NCI-H2196 (cell line): ENCODE results near the gene METTL25.
"Not testable (repeated sequence)": the region's sequence is repeated elsewhere in the genome, so short reads cannot be mapped to it uniquely, and the experiment has no call there.

Experiments
- DNase-seq: peaks from one replicate; lab custom pipeline; 2025; ENCODE audit not compliant: unreplicated experiment; lab: John Stamatoyannopoulos, UW

The METTL25 gene, protein sequence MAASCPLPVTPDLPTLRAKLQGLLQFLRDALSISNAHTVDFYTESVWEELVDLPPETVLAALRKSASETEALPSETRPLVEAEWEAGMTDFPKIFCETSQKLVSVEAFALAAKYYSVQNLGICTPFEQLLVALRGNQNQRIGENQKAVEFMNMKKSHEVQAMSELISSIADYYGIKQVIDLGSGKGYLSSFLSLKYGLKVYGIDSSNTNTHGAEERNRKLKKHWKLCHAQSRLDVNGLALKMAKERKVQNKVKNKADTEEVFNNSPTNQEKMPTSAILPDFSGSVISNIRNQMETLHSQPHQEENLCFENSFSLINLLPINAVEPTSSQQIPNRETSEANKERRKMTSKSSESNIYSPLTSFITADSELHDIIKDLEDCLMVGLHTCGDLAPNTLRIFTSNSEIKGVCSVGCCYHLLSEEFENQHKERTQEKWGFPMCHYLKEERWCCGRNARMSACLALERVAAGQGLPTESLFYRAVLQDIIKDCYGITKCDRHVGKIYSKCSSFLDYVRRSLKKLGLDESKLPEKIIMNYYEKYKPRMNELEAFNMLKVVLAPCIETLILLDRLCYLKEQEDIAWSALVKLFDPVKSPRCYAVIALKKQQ

GRCh38 chr12:82358200-82359114, at the start of gene METTL25, which contains the start of gene CCDC59:
METTL25 (plus strand) TSS chr12:82358529; CDS start chr12:82358566, 37 bp downstream.
CCDC59 (minus strand) TSS chr12:82358387; CDS start chr12:82358376, 11 bp downstream.
- peak; percentile 95 for DNase-seq

- DNase-seq: no peak
Measured at GRCh38 chr12:82314406-82314892, 43.9 kb upstream of the METTL25 start.

DNA sequence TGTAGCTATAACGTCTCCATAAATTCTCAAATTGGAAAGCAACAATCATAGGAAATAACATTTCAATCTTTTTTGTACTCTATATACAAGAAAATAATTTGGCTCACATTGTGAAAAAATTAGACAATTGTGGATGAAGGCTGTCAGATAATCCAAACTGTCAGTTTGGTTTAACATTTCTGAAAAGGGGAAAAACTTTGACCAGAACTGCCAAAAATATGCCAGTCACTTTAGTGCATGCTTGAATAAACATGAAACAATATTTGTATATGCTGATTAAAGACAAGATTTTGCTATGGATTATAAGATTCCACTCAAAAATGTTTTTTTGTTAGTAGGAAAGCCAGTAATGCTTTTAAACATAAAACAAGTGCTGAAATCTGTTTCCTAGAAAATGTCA, 39.1 kb upstream of the METTL25 start:
- no peak for DNase-seq

DNA sequence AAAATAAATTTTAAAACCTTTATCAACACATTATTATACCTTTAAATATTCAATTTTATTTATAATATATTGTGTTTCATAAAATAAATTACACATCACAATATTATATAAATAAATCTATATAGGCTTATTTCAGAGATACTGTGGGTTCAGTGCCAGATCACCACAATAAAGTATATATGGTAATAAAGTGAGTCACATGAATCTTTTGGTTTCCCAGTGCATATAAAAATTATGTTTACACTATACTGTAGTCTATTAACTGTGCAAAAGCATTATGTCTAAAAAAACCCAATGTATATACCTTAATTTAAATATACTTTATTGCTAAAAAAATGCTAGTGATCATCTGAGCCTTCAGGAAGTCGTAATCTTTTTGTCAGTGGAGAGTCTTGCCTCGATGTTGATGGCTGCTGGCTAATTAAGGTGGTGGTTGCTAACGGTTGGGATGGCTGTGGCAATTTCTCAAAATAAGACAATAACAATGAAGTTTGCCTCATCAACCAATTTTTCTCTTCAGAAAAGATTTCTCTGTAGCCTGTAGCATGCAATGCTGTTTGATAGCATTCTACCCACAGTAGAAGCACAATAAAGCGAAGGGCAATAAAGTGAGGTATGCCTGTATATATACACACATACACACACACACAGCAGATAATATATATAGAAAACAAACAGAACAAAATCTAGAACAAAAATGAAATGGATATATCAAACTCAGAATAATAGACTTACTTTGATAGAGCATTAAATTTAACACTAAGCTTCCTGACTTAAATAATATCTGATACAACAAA, 32.6 kb upstream of the METTL25 start:
- no peak for DNase-seq

- peak; percentile 11 for DNase-seq
Measured at GRCh38 chr12:82326905-82327503, 31.3 kb upstream of the METTL25 start.

DNA sequence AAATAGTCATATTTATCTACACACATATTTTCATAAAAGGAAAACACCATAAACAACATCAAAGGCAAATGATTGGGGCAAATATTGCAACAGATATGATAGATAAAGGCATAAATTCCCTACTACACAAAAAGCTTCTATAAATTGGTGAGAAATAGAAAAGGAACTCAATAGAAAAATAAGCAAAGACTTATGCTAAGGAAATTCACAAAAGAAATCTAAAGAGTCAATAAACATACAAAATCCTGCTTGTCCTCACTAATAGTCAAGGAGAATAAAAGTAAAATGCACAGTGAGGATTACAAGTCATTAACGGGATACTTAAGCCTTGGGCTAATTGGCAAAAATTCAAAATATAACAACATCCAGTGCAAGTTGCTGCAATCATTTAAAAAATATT, 30.5 kb upstream of the METTL25 start:
- no peak for DNase-seq

DNA sequence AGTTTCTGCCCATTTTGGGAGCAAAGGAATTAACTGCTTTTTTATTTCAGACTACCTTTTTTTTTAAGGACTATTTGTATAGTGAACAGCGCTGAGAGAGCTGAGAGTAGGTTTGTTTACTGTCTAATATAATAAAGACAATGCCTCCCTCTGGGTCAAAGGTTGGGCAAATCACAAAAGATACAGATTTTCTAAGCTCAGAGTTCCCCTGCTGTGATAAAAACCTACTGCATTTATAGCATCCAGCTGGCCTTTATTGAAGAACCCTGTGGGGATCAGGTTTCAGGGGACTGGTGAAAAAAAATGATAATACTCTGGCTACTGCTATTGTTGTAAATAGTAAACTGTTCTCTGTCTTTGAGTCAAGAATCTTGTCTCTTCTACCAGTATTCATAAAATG, 28.8 kb upstream of the METTL25 start:
- DNase-seq: peak; percentile 17

GRCh38 chr12:82350161-82350560, 8.2 kb upstream of the METTL25 start:
- DNase-seq: no peak

GRCh38 chr12:82351390-82351789, 6.9 kb upstream of the METTL25 start:
- no peak for DNase-seq

GRCh38 chr12:82357340-82357739, 989 bp upstream of the METTL25 start:
- no peak for DNase-seq

- no peak for DNase-seq
Measured at GRCh38 chr12:82357845-82358199, 507 bp upstream of the METTL25 start.

DNA sequence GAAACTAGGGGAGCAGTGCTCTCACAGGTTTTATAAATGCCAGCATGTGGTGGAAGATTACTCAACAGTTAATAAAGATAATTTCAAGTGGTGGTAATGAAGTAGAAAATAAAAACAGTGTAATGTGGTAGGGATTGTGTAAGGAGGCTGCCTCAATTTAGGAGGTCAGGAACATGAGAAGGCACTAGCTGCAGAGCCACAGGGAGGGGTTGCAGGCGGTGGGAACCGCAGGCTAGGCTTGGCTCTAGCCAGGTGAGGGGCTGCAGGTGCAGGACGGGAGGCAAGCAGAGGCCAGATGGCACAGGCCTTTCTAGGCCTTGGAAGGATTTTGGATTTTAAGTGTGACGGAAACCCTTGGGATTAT, 768 bp downstream of the METTL25 start:
- DNase-seq: no peak

DNA sequence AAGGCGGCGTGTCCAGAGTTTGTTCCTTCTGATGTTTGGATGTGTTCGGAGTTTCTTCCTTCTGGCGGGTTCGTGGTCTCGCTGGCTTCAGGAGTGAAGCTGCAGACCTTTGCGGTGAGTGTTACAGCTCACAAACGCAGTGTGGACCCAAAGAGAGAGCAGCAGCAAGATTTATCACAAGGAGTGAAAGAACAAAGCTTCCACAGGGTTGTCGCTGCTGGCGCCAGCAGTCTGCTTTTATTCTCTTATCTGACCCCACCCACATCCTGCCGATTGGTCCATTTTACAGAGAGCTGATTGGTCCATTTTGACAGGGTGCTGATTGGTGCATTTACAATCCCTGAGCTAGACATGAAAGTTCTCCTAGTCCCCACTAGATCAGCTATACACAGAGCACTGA, 2.5 kb downstream of the METTL25 start:
- not testable (repeated sequence) for DNase-seq

DNA sequence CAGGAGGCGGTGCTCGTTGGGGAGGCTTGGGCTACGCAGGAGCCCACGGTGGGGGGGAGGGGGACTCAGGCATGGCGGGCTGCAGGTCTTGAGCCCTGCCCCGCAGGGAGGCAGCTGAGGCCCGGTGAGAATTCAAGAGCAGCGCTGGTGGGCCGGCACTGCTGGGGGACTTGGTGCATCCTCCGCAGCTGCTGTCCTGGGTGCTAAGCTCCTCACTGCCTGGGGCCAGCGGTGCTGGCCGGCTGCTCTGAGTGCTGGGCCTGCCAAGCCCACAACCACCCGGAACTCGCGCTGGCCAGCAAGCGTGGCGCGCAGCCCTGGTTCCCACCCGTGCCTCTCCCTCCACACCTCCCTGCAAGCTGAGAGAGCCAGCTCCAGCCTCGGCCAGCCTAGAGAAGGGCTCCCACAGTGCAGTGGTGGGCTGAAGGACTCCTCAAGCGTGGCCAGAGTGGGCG, 3.2 kb downstream of the METTL25 start:
- no peak for DNase-seq

GRCh38 chr12:82363990-82364389, 5.7 kb downstream of the METTL25 start:
- no peak for DNase-seq

DNA sequence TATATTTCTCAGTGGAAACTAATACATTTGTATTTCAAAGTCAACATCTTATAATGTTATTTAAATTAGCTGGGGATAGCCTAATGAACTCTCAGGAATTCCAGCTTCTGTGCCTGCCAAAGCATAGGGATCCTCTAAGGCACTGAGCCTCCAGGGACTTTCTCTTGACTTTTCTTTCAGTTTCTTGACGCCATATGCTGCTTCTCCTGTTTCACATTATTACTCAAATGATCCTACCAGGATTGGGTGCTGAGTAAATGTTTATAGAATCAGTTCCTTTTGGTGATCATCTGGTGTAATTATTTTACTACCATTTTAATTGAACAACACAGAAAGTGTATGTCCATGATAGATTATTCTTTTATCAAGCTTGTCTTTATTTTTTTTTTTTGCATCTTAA, 7.9 kb downstream of the METTL25 start:
- no peak for DNase-seq

- DNase-seq: no peak
Measured at GRCh38 chr12:82375201-82375600, 16.9 kb downstream of the METTL25 start.

- no peak for DNase-seq
Measured at GRCh38 chr12:82378997-82379396, 20.7 kb downstream of the METTL25 start.

DNA sequence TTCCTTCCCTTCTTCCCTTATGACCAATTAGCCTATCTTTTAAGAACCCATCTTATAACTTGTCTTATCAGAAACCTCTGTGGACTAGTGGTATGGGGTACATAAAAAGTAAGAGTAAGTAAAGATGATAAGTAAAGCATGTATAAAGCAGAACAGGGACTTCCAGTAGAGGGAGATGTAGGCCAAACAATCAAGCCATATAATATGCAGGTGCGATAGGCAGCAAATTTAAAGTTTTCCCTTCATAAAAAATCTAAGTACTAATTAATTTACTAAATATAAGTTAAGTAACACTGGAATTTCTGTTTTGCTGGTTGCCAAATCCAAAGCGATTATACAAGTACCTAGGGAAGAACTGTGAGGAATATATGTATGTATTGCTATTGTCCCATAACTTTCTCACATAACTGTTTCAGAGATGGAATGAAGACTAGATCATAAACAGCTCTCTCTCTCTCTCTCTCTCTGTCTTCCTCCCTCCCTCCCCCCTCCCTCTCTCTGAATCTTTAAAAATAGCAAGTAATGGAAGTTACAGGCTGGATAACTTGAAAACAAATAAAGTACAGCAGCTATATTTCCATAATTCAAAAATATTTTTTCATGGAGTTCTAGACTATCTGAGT, 25.7 kb downstream of the METTL25 start:
- no peak for DNase-seq

GRCh38 chr12:82398879-82399278, 40.5 kb downstream of the METTL25 start:
- DNase-seq: no peak
